Stimulated activated CD8-positive, alpha-beta memory T cell treated with anti-CD3 and anti-CD28 coated beads, Interleukin-15, amount 100 ng/mL, for 1 hour (primary cell): ENCODE results near the gene SLC39A11.
"Not testable (repeated sequence)": the region's sequence is repeated elsewhere in the genome, so short reads cannot be mapped to it uniquely, and the experiment has no call there.

Experiments used
- DNase-seq: peaks from one replicate; pipeline ENCODE4 v3.0.0-alpha.2; 2020; ENCODE audit warnings: low read depth

Gene SLC39A11

GRCh38 chr17:72832306-72832705, 260.2 kb downstream of the SLC39A11 start:
- DNase-seq = no peak

DNA sequence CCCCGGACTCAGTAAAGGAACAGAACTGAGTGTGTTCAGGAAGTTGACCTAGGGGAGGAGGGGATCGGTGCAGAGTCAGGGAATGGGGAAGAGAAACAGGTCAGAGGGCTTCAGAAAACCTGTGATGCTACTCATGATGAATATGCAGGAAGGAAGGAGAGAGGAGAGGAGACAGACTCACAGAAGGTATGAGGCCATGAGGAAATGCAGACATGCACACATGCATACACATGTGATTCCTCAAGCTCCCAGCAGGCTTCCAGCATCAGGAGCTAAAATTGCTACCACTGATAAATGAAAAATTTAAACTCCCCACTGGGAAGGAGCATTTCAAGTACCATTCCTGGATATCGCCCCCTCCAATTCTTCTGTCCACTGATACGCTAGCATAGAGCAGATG, 262.6 kb downstream of the SLC39A11 start:
- no peak for DNase-seq

GRCh38 chr17:72826602-72827001, 265.9 kb downstream of the SLC39A11 start:
- no peak for DNase-seq

- DNase-seq = not testable (repeated sequence)
Measured at GRCh38 chr17:72826059-72826458, 266.4 kb downstream of the SLC39A11 start.

GRCh38 chr17:72825218-72825617, 267.3 kb downstream of the SLC39A11 start:
- no peak for DNase-seq

GRCh38 chr17:72824267-72824666, 268.2 kb downstream of the SLC39A11 start:
- not testable (repeated sequence) for DNase-seq

- no peak for DNase-seq
Measured at GRCh38 chr17:72822358-72823023, 270.0 kb downstream of the SLC39A11 start.

DNA sequence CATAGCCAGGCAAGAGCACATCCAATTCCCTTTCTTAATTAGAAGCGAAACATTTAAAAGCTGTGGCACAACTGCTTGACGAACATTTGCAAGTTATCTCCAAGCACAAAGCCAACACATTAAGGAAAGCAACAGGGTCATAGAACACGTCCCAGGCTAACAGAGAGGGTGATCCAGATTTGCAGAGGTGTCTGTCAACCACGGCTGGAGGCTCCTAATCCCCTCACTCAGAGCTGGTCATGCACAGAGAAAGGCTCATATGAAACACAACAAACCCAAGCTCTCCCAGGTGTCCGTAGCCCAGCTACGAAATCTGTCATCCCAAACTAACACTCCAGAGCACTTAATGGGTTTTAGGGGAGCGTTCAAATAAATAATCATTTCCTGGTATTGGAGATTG, 276.1 kb downstream of the SLC39A11 start:
- no peak for DNase-seq

- no peak for DNase-seq
Measured at GRCh38 chr17:72813481-72813880, 279.0 kb downstream of the SLC39A11 start.

DNA sequence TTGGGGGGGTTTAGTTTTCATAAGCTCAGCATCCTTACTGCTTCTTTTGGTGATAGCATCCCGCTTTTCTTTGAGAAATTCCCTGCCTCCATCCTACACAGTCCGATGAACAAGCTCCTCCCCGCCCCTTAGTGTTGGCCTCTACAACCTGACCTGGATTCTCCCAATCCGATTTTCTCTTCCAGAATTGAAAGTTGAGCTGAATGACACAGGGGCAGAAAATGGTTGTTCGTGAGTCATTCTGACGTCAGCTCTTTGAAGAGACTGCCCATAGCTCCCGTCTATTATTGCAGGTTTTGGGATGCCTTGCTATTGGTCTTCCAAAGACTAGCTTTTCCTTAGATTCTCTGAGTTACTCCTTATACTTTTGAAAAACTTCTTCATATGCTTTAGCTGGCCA, 279.7 kb downstream of the SLC39A11 start:
- no peak for DNase-seq

- DNase-seq = no peak
Measured at GRCh38 chr17:72811976-72812687, 280.4 kb downstream of the SLC39A11 start.

DNA sequence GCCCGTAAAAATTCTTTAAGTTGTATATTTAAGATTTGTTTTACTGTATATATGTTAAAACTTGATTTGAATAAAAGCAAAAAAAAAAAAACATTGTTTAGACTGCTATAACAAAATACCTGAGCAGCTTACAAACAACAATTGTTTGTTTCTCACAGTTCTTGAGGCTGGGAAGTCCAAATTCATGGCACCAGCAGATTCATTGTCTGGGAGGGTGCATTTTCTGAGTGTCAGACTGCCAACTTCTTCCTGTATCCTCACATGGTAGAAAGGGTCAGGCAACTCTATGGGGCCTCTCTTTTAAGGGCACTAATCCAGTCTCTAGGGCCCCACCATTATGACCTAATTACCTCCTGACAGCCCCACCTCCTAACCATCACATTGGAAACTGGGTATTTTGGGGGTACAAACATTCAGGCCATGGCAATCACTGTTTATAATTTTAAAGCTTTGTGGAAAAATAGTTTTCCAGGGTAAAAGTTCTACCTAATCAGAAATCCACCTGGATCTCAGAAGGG, 281.4 kb downstream of the SLC39A11 start:
- DNase-seq = no peak

GRCh38 chr17:72806011-72806410, 286.5 kb downstream of the SLC39A11 start:
- DNase-seq = no peak

DNA sequence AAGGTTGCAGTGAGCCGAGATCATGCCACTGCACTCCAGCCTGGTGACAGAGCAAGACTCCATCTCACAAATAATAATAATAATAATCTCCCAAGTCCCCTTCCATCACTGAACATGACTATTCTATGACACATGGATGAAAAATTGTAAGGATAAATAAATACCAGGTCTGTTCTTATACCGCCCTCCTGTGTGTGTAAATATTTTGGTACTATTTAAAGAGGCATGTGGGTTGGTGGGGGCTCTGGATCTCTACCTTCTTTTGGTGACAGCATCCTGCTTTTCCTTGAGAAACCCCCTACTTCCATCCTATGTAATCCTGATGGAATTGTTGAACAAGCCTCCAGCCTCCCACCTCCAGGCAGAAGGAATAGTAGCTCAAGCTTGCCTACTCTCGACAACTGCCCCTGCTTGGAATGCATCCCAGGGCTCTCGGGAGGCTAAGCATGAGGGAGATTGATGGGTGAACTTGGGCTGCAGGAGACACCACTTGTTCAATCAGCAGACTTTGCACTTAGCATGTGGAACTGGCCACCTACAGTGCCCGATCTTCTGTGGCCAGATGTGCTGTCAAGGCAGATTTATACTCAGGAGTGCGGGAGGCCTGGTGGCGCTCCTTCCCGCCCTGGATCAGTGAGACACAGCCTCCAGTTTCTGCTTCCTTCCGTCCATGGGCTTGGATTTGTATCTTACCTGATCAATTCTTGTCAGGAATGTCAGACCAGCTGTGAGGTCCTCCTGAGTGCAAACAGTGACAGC, 287.4 kb downstream of the SLC39A11 start:
- DNase-seq = no peak

DNA sequence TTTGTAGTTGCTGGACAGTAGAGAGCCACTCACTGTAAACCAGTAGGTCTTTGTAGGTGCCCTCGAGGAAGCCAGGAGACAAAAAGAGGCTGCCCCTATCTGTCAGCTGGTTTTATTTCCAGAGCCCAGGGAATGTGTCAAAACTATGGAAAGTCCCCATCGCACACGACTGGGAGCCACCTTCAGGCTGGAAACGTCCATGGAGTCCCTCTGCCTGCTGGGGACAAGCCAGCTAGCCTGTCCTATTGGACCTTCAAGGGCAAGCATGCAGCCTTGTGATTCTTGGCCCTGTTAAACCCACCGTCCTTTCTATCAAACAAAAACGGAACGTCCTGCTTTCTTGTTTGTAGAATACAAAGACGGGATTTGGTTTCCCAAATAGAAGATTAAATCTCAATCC, 289.8 kb downstream of the SLC39A11 start:
- no peak for DNase-seq

DNA sequence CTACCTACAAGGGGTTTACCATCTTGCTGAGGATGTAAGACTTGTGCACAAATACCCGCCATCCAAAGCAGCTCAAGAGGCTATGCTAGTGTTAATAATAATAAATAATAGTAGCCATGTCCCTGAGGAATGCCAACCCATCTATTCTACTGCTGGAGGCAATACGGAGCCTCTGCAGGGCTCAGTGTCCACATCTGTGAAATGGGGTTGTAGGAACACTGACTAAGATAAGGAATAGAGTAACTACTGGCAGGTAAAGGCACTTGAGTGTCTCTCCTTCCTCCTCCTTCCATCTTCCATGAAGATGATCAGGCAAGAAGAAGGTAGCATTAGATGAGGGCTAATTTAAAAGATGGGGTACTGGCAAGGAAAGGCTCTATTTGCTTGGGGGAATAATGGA, 295.3 kb downstream of the SLC39A11 start:
- DNase-seq = no peak

DNA sequence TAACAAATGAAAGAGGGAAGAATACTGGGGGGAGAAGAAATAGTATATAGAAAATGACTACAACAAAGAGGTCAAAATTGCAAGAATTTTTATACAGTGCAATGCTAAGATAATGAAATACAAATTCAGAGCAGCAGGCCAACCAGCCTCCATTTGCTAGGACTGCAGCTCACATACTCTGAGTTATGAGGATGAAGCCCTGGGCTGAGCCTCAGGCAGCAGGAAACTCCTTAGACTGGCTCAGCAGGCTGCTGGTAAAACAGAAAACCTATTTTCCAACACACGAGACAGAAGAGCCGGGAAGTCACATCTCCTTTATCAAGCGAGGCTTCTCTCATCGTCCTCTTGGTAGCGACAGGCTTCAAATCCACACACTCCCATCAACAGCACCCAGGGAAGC, 296.5 kb downstream of the SLC39A11 start:
- no peak for DNase-seq

DNA sequence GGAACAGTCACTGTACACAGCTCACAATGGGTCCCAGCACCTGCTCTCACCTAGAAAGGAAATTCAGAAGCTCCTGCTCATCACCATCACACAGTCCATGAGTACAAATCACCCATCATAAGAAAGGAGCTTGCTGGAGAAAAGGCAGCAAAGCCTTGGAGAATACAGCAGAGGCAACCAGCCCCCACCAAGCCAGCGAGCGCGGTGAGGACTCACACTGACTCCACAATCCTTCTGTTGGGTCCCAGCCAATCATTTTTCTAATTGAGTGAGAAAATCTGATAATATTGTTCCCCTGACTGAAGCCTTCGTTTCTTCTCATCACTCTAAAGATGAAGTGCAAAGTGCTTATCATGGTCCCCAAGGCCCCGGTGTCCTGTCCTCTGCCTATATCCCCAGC, 298.3 kb downstream of the SLC39A11 start:
- no peak for DNase-seq

- DNase-seq = no peak
Measured at GRCh38 chr17:72792771-72793170, 299.7 kb downstream of the SLC39A11 start.

DNA sequence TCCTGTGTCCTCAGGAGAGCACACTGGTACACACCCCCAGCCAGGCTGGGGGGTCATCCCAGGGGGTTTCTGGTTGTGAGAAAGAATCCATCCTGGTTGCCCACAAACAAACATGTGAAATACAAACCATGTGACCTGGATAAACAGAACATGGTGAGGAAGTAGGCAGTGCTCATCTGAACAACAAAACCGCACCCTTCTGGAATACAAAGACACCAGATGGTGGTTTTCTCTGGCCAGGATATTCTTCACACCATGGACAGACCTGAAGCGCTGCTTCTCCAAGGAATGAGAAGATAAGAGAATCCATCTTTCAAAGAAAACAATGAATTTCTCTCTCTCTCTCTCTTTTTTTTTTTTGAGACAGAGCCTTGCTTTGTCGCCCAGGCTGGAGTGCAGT, 302.3 kb downstream of the SLC39A11 start:
- no peak for DNase-seq

DNA sequence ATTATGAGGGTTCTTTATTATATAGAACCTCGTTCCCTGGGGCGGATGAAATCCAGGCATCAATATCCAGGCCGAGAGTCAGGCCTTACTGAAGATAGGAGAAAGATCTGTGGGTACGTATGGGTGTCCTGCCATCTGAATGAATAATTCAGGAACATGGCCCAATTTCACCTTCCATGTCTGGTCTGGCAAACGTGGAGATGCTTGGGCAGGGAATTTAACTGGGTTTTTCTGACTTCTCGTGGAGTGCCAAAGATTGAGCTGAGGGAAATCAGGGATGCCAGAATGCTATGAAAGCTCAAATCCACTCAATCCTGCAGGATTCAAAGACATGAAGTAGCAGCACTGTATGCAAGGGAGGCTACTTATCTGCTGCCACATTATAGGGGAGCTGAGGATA, 302.8 kb downstream of the SLC39A11 start:
- no peak for DNase-seq

- no peak for DNase-seq
Measured at GRCh38 chr17:72788950-72789585, 303.4 kb downstream of the SLC39A11 start.
